ENCODE results near the gene AFF3. TPM values are rescaled to one million over a fixed set of nuclear protein-coding genes. Genes with fewer than 3 reads are reported as not detected.

AFF3 gene
- polyA plus RNA-seq, 1 donor (not counting 4 experiments of a cell fraction or from before 2014, with no cell fraction given) = not detected

DNA sequence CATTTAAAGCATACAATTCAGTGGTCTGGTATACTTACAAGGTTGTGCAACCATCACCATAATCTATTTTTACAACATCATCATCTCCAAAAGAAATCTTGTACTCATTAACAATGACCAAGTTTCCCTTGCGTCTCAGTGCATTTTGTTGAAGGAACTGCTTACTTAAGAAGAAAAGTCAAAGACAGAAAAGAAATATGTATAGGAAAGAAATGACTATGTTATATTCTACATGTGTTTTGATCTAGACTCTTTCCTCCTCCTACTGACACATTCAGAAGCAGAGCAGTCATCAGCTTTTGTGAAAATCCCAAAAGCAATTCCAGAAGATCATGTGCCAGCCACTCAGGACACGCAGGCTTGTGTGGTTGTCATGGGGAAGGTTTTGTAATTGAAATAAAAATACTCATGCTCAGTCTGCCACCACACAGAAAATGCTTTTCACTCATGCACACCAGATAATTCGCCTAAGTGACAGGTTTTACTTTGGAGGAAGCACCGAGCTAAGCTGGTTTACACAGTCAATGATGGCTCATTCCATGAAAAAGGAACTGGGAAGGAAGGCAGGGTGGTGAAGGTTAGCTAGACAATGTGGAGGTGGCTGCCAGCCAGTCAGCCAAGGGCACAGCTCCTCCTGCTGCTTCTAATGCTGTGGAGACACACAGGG lies 494.1 kb downstream of the AFF3 start:
- DNase-seq (ENCODE audit: low read depth, low spot score) = no peak

DNA sequence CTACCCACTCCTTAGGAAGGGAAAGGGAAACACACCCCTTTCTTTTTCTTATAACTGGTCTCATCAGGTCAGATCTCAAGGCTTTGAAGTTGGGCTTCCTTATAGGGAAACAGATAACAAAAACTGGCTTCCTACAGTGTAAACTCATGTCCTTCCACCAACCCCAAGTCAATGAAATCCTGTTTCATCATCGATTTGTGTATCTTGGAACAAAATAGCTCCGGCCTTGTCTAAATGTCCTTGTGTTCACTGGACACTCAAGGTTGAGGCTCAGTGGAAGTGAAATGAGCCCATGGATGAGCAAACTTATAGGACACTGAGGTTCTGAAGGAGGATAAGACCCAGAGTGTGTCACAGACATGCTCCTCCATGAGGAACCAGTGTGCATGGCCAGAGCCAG lies 496.4 kb downstream of the AFF3 start:
- FAIRE-seq (no peak), DNase-seq (ENCODE audit: low read depth, low spot score) (no peak)
- no peak overlapping the region for H2AFZ ChIP-seq (ENCODE audit: control insufficient read depth, low read length)
- no peaks in the 10 kb centered on the region for H4K20me1 ChIP-seq (ENCODE audit: control insufficient read depth, extremely low read depth, insufficient read depth, low read length)
- H3K4me2 ChIP-seq (ENCODE audit: control insufficient read depth, extremely low read depth, insufficient read depth, low read depth, low read length) = no peak overlapping the region
- H3K9me1 ChIP-seq (ENCODE audit: control insufficient read depth, extremely low read depth, insufficient read depth, low read length) = no peaks in the 10 kb centered on the region
- no peak overlapping the region for H3K27ac ChIP-seq (ENCODE audit: control insufficient read depth, insufficient read depth, low read length)
- no peaks in the 10 kb centered on the region for H3K36me3 ChIP-seq (ENCODE audit: control insufficient read depth in 2 of 2, extremely low read depth in 1 of 2, insufficient read depth in 2 of 2, low read length in 2 of 2)
- H3K79me2 ChIP-seq (ENCODE audit: control insufficient read depth, insufficient read depth, low read length) = no peaks in the 10 kb centered on the region
- dilution Hi-C loops (cut with MboI; ENCODE audit: extremely low pct_ligation_motif_present, low sequenced_read_pairs) = no loop called here
- no peak overlapping the region for H3K4me3 ChIP-seq (ENCODE audit: control insufficient read depth in 2 of 3, extremely low read depth in 1 of 3, insufficient read depth in 2 of 3, low read depth in 1 of 3, low read length in 3 of 3)
- no peak for TF ChIP-seq EZH2 (IDR thresholded peaks at IDR 0.05; ENCODE audit: low read length)
- TF ChIP-seq, protein P1, sequence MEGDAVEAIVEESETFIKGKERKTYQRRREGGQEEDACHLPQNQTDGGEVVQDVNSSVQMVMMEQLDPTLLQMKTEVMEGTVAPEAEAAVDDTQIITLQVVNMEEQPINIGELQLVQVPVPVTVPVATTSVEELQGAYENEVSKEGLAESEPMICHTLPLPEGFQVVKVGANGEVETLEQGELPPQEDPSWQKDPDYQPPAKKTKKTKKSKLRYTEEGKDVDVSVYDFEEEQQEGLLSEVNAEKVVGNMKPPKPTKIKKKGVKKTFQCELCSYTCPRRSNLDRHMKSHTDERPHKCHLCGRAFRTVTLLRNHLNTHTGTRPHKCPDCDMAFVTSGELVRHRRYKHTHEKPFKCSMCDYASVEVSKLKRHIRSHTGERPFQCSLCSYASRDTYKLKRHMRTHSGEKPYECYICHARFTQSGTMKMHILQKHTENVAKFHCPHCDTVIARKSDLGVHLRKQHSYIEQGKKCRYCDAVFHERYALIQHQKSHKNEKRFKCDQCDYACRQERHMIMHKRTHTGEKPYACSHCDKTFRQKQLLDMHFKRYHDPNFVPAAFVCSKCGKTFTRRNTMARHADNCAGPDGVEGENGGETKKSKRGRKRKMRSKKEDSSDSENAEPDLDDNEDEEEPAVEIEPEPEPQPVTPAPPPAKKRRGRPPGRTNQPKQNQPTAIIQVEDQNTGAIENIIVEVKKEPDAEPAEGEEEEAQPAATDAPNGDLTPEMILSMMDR (optimal IDR thresholded peaks at IDR 0.05 in 1 of 3, IDR thresholded peaks at IDR 0.05 in 1 of 3, conservative IDR thresholded peaks at IDR 0.05 in 1 of 3; ENCODE audit: extremely low read depth in 1 of 3, insufficient read depth in 2 of 3, low read length in 3 of 3) = no peak
- H3K9ac ChIP-seq (ENCODE audit: control insufficient read depth, extremely low read depth, insufficient read depth, low read length) = no peak overlapping the region
- H3K27me3 ChIP-seq (ENCODE audit: control insufficient read depth, extremely low read depth, insufficient read depth, low read length) = no peaks in the 10 kb centered on the region
- no peaks in the 10 kb centered on the region for H3K4me1 ChIP-seq (ENCODE audit: control insufficient read depth, extremely low read depth, insufficient read depth, low read length)
- no peaks in the 10 kb centered on the region for H3K9me3 ChIP-seq (ENCODE audit: control insufficient read depth, low read depth, low read length)

More for the DNA sequence above, 494.1 kb downstream of the AFF3 start:
- Histone ChIP-seq H4K20me1 (ENCODE audit: control insufficient read depth, extremely low read depth, insufficient read depth, low read length) (no peaks in the 10 kb centered on the region), H3K27me3 (ENCODE audit: control insufficient read depth, extremely low read depth, insufficient read depth, low read length) (no peaks in the 10 kb centered on the region), H2AFZ (ENCODE audit: control insufficient read depth, low read length) (no peak overlapping the region), H3K4me1 (ENCODE audit: control insufficient read depth, extremely low read depth, insufficient read depth, low read length) (no peaks in the 10 kb centered on the region), H3K79me2 (ENCODE audit: control insufficient read depth, insufficient read depth, low read length) (no peaks in the 10 kb centered on the region), H3K27ac (ENCODE audit: control insufficient read depth, insufficient read depth, low read length) (no peak overlapping the region), H3K36me3 (ENCODE audit: control insufficient read depth in 2 of 2, extremely low read depth in 1 of 2, insufficient read depth in 2 of 2, low read length in 2 of 2) (no peaks in the 10 kb centered on the region), H3K4me2 (ENCODE audit: control insufficient read depth, extremely low read depth, insufficient read depth, low read depth, low read length) (no peak overlapping the region), H3K9me3 (ENCODE audit: control insufficient read depth, low read depth, low read length) (no peaks in the 10 kb centered on the region), H3K4me3 (ENCODE audit: control insufficient read depth in 2 of 3, extremely low read depth in 1 of 3, insufficient read depth in 2 of 3, low read depth in 1 of 3, low read length in 3 of 3) (no peak overlapping the region), H3K9ac (ENCODE audit: control insufficient read depth, extremely low read depth, insufficient read depth, low read length) (no peak overlapping the region), H3K9me1 (ENCODE audit: control insufficient read depth, extremely low read depth, insufficient read depth, low read length) (no peaks in the 10 kb centered on the region)
- dilution Hi-C loops (cut with MboI; ENCODE audit: extremely low pct_ligation_motif_present, low sequenced_read_pairs) = no loop called here
- no peak for FAIRE-seq
- no peak for TF ChIP-seq EZH2 (IDR thresholded peaks at IDR 0.05; ENCODE audit: low read length)
- TF ChIP-seq, protein P1 (optimal IDR thresholded peaks at IDR 0.05 in 1 of 3, IDR thresholded peaks at IDR 0.05 in 1 of 3, conservative IDR thresholded peaks at IDR 0.05 in 1 of 3; ENCODE audit: extremely low read depth in 1 of 3, insufficient read depth in 2 of 3, low read length in 3 of 3) = no peak

Data from keratinocyte (primary cell).